Osteoblast (primary cell): ENCODE data around the gene DNAH6. TPM values are rescaled to one million over a fixed set of nuclear protein-coding genes. Genes with fewer than 3 reads are reported as not detected.
A peak's percentile ranks its signal among the peaks of the same experiment; 100 is the strongest.

Source experiments
- DNase-seq: peaks from one replicate; pipeline ENCODE4 v3.0.0; 2011; ENCODE audit warnings: low spot score, mixed read lengths; ENCODE audit not compliant: insufficient read length; ENCODE audit errors: missing footprints
- H2AFZ ChIP-seq: 2 replicates; pipeline ENCODE4 v1.6.0; 2011; ENCODE audit warnings: mild to moderate bottlenecking, low read length
- H3K27ac ChIP-seq: 2 replicates; pipeline ENCODE4 v1.5.1; 2011; ENCODE audit warnings: mild to moderate bottlenecking, low read depth, low read length, moderate library complexity
- H3K27me3 ChIP-seq: 2 replicates; pipeline ENCODE4 v1.6.0; 2012; ENCODE audit warnings: mild to moderate bottlenecking, control low read depth, inconsistent platforms, low read length, moderate library complexity; ENCODE audit not compliant: insufficient read depth
- H3K36me3 ChIP-seq: 2 replicates; pipeline ENCODE4 v1.5.1; 2011; ENCODE audit warnings: mild to moderate bottlenecking, low read length, control low read depth, moderate library complexity; ENCODE audit not compliant: insufficient read depth
- H3K4me1 ChIP-seq: 2 replicates; pipeline ENCODE4 v1.5.1; 2011; ENCODE audit warnings: mild to moderate bottlenecking, low read length, control low read depth, moderate library complexity; ENCODE audit not compliant: insufficient read depth
- H3K4me2 ChIP-seq: 2 replicates; pipeline ENCODE4 v1.6.0; 2011; ENCODE audit warnings: mild to moderate bottlenecking, low read length; ENCODE audit not compliant: insufficient read depth
- H3K4me3 ChIP-seq: fragments of 200-600 bp; sonication (generic); 3 replicates; pipeline ENCODE4 v1.5.1; 2012; ENCODE audit warnings: mild to moderate bottlenecking, low read length, inconsistent platforms; ENCODE audit not compliant: insufficient read depth
- H3K79me2 ChIP-seq: 2 replicates; pipeline ENCODE4 v1.6.0; 2012; ENCODE audit warnings: mild to moderate bottlenecking, low read length, control low read depth, inconsistent platforms; ENCODE audit not compliant: insufficient read depth
- H3K9me3 ChIP-seq: 2 replicates; pipeline ENCODE4 v1.5.1; 2011; ENCODE audit warnings: low read depth, low read length, control low read depth
- H4K20me1 ChIP-seq: 2 replicates; pipeline ENCODE4 v1.6.0; 2012; ENCODE audit warnings: mild to moderate bottlenecking, low read length, control low read depth; ENCODE audit not compliant: insufficient read depth
- CTCF ChIP-seq: IDR thresholded peaks from 2 replicates; pipeline ENCODE4 v1.5.1; 2011; ENCODE audit warnings: mild to moderate bottlenecking, low read depth, low read length, moderate library complexity; ENCODE audit errors: extremely low read depth
- total RNA-seq: library from RNA; depleted of rRNA; stranded (reverse); fragments of >200 nt; gene quantifications from 2 replicates; pipeline ENCODE4 v1.2.3, GENCODE V29; 2012

DNAH6 gene
- total RNA-seq, 1 donor, result 0.36 TPM

- Histone ChIP-seq H3K4me3 (no peak overlapping the region), H3K36me3 (no peaks in the 10 kb centered on the region), H3K4me1 (peaks cover 12% of the 10 kb centered on the region), H3K27ac (peak overlapping the region; percentile 27), H4K20me1 (no peaks in the 10 kb centered on the region), H3K4me2 (no peak overlapping the region), H3K9me3 (no peaks in the 10 kb centered on the region), H3K79me2 (no peaks in the 10 kb centered on the region), H3K27me3 (no peaks in the 10 kb centered on the region), H2AFZ (no peak overlapping the region)
- DNase-seq, result no peak
- no peak for TF ChIP-seq CTCF
Observed at GRCh38 chr2:84482603-84483002, 33.7 kb upstream of the DNAH6 start.

DNA sequence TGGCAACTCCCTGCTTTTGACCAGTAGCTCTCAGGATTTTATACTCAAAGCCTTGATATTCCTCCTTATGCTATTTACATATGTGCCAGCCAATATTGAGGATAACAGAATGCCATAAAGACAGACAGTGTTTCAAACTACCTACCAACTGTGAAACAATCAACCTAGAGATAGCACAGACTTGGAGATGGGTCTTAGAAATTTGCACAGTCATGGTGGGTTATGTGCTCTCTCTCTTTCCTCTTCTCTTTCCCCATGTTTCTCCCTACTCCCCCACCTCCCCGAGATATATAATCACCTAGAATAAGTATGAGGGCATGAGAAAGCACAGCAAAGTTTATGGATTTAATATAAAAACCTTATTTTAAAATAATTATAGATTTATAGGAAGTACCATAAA lies 33.0 kb upstream of the DNAH6 start:
- Histone ChIP-seq H3K36me3 (no peaks in the 10 kb centered on the region), H3K4me3 (no peak overlapping the region), H3K79me2 (no peaks in the 10 kb centered on the region), H3K27ac (no peak overlapping the region), H3K9me3 (no peaks in the 10 kb centered on the region), H3K4me2 (no peak overlapping the region), H4K20me1 (no peaks in the 10 kb centered on the region), H2AFZ (no peak overlapping the region), H3K4me1 (peaks cover 12% of the 10 kb centered on the region), H3K27me3 (no peaks in the 10 kb centered on the region)
- TF ChIP-seq CTCF, result no peak
- DNase-seq, result no peak

DNA sequence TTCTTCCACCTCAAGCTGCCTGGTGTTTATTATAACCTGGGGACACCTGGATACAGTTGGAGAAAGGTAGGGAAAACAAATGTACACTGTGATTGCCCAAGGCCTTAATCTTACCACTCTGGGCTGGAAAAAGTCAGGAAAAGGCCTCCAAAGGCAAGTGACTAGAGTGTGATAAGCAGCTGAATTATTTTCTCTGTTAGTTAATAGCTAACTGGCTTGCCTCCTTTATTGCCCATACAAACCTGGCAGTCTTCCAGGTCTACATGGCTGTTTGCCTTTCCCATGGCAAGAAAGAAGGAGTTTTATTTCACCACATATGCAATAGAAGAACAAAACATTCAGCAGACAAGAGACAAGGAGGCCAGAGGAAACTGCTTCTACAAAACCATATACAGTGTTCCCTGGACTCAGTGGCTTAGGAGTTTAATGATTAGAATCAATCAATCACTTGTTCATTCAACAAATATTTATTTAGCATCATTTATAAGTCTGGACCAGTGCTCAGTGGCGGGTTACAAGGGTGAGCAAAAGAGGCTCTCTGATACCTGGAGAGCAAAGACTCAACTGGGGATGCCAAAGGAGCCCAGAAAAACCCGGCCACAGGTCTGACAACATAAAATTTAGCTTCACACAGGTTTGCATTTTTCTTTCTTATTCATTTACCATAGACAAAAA lies 29.7 kb upstream of the DNAH6 start:
- TF ChIP-seq CTCF, result no peak
- Histone ChIP-seq H2AFZ (no peak overlapping the region), H3K27me3 (no peaks in the 10 kb centered on the region), H3K27ac (no peak overlapping the region), H3K36me3 (no peaks in the 10 kb centered on the region), H4K20me1 (no peaks in the 10 kb centered on the region), H3K4me2 (no peak overlapping the region), H3K9me3 (no peaks in the 10 kb centered on the region), H3K4me1 (peaks cover 9% of the 10 kb centered on the region), H3K79me2 (no peaks in the 10 kb centered on the region), H3K4me3 (no peak overlapping the region)
- peak; percentile 0 for DNase-seq

DNA sequence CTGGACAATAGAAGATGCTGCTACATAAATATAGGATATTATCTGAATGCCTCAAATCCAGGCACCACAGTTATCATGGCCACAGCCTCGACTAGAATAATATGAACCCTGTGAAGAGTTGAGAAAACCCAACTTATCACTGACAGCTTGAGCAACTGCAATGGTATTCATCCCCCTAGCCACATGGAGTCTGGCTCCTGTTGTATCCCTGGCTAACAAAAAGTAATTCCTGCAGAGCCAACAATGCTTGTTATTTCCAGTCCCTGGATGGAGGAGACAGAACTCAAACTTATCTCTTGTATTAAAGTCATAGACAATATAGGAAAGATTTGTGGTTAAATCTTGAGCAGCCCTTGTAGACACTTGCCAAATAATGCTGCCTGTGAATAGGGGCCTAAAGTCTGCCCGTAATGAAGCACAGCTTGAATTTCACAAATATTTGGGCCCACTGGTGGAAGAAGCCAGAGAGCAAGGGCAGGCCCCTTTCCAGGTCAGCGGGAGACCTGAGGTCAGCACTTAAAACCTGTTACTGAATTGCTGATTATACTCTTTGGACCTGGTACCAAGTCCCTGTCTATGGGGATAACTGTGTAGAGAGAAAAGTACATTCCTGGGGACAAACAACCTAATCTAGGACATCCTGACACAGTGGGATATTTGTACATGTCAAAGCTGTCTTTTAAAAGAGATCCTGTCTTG lies 28.9 kb upstream of the DNAH6 start:
- DNase-seq, result peak; percentile 34
- H3K36me3 ChIP-seq, result no peaks in the 10 kb centered on the region
- no peak overlapping the region for H2AFZ ChIP-seq
- peaks cover 2% of the 10 kb centered on the region for H3K4me1 ChIP-seq
- no peaks in the 10 kb centered on the region for H3K9me3 ChIP-seq
- no peaks in the 10 kb centered on the region for H4K20me1 ChIP-seq
- no peaks in the 10 kb centered on the region for H3K79me2 ChIP-seq
- no peak overlapping the region for H3K4me2 ChIP-seq
- TF ChIP-seq CTCF, result no peak
- no peak overlapping the region for H3K27ac ChIP-seq
- no peak overlapping the region for H3K4me3 ChIP-seq
- H3K27me3 ChIP-seq, result no peaks in the 10 kb centered on the region
